GM18907 (cell line): Measurements from ENCODE around the gene SLFN12L.
"Not testable (repeated sequence)": the region's sequence is repeated elsewhere in the genome, so short reads cannot be mapped to it uniquely, and the experiment has no call there.

Experiments used
- ATAC-seq: cut with Tn5 transposase; IDR thresholded peaks from one replicate; pipeline ENCODE4 v1.9.1; 2021; ENCODE audit warnings: mild to moderate bottlenecking, moderate library complexity; ENCODE audit not compliant: unreplicated experiment

SLFN12L gene

DNA sequence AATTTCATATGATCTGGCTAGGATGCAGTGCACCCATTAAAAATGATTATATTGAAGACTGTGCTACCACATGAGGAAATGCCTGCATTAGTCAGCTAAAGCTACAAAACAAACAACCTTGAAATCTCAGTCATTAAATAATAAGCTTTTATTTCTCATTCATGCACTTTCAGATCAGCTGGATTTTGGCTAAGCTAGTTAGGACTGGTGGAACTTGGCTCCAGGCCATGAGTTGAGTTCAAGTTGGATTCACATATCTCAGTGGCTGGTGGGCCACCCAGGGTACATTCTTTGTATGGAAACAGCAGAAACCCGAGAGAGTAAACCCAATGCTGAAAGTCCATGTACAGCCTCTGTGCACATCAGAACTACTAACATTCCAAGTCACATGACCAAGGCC, 6.4 kb upstream of the SLFN12L start:
- ATAC-seq: no peak

DNA sequence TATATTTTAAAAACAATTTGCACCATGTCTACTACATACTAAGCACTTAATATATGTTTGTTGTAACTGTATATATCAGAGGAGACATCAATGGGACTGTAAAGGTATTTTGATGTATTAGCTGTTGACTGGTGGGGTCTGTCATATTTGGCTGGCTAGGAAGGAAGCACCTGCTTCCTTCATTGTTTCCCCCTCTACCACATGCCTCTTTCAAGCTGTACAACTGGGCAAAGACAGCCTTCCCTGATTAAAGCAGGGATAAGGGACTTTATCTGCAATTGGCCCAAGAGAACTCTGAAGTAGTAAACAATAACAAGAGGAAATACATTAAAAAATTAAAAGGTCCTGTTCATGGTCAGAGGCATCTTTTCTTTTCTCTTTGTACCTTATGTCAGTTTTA, 5.5 kb upstream of the SLFN12L start:
- no peak for ATAC-seq

DNA sequence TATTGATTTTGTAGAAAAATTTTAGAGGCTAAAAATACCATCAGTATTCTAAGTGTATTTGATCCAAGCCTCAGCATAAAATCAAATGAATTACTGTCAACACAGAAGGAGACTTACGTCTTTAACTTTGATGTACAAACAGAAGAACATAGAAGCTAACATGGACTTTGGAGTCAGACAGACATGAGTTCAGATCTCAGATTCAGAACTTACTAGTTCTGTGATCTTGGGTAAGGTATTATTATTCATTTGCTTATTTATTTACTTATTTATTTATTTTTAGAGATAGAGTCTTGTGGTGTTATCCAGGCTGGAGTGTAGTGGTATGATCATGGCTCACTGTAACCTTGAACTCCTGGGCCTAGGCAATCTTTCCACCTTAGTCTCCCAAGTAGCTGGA, 4.0 kb upstream of the SLFN12L start:
- ATAC-seq: no peak

DNA sequence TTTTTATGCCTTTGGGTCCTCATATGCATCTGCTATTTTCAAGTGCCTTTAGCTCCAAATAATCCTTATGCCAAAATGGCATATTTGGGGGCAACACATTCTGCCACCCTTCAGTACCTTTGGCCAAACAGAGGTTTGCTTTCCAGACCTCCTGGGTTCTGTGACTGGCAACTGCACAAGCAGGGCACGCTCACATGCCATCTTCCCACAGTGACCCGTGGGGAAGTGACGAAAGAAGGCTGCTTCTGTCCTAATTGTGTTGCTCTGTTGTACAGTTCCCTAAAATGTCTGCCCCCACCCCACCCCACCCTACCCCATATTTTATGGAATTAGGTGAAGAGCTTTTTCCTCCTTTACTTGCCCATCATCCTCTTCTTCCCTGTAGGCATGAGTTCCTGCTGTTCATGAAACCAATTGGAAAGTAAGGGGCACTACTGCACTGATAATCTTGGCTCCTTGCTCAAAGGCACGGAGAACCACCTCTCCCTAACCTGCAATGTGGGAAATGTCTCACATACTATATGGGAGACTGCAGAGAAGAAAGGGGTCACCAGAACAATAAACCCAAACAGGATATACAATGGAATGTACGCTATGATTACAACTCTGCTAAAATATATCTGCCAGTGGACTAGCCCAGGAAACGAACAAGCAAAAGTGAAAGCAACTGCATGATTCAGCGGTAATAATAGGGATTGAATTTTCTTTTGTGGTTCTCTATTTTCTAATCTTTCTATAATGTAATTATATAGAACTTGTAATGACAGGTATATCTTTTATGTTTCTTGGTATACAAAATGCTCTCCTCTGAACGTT, 3.3 kb upstream of the SLFN12L start:
- no peak for ATAC-seq

DNA sequence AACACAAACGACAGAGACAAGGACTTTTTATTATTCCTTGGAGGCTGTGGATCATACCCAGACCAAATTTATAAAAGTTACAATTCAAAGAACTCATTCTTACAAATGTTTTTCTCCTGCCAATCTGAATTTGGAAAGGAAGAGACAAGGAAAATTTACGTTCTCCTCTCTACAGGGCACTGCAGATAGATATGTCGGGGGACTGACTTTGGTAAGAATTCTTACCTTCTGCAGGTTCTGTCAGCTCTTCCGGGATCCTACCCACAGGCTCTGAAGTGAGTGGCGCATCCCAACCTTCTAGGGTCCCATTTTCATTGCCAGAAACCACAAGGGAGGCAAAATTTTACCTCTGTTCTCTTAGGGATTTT, 2.2 kb upstream of the SLFN12L start:
- ATAC-seq: no peak

DNA sequence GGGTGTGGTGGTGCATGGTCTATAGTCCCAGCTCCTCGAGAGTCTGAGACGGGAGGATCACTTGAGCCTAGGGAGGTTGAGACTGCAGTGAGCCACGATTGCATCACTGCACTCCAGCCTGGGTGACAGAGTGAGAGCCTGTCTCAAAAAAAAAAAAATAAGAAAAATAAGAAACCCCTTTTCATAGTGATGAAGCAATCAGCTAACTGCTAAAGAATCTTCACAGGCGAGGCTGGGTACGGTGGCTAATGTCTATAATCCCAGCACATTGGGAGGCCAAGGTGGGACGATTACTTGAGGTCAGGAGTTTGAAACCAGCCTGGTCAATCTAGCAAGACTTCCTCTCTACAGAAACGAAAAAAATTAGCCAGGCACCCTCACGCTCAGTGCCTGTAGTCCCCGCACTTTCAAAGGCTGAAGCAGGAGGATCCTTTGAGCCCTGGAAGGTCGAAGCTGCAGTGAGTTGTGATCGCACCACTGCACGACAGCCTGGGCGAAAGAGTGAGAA, 760 bp downstream of the SLFN12L start:
- ATAC-seq: no peak

DNA sequence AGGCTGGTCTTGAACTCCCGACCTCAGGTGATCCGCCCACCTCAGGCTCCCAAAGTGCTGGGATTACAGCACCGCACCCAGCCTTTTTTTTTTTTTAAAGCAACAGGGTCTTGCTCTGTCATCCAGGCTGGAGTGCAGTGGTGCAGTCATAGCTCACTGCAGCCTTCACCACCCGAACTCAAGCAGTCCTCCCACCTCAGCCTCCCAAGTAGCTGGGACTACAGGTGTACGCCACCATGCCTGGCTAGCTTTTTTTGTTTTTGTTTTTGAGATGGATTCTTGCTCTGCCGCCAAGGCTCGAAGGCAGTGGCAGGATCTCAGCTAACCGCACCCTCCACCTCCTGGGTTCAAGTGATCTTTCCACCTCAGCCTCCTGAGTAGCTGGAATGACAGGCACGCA, 2.1 kb downstream of the SLFN12L start:
- ATAC-seq: not testable (repeated sequence)

DNA sequence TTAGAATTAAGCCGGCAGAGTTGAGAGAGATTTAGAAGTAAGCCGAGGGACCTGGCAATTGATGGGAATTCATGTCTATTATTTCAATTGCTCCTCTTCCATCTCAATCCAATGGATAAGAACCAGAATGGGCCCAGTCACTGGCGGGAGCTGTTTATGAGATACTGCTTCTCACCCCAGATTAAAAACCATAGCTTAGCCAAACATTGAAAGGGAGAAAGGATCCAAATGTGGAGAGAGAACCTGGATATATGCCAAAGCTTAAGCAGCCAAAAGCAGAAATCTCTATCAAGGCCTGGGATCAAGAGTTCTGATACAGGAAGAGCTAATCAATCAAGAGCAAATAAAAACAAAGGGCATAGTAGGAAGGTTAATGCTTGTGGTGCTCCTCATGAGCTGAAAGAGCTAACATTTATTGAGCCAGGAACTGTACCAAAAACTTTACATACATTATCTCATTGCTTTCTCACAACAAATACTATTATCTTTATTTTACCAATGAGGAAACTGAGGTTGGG, 2.8 kb downstream of the SLFN12L start:
- no peak for ATAC-seq

DNA sequence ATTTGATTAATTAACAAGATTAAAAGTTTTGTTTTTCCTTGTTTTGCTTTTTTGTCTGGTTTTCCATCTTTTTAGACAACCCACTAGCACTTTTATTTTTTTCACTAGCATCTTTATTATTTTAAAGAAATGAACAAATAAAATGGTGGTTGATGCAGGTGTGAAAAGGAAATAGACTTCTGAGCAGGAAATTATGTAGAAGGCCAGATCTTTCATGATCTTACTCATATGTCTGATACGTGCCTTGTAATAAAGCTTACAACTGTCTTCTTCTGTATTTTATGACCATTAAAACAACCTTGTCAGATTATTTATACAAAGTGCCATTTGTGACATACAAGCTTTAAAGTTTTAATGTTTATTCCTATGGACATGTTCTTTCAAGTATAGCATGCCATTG, 6.3 kb downstream of the SLFN12L start:
- no peak for ATAC-seq

DNA sequence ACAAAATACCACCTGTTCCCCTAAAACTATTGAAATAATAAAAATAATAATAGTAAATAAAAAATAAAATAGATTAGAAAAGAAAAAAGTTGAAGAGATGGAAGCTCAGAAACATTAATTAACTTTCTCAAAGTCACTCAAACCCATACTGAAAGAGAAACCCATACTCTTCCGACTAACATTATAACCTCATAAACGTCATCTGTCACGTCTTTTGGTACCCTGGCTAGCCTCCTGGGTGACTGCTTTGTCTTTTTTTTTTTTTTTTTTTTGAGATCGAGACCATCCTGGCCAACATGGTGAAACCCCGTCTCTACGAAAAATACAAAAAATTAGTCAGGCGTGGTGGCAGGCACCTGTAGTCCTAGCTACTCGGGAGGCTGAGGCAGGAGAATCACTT, 7.6 kb downstream of the SLFN12L start:
- no peak for ATAC-seq

DNA sequence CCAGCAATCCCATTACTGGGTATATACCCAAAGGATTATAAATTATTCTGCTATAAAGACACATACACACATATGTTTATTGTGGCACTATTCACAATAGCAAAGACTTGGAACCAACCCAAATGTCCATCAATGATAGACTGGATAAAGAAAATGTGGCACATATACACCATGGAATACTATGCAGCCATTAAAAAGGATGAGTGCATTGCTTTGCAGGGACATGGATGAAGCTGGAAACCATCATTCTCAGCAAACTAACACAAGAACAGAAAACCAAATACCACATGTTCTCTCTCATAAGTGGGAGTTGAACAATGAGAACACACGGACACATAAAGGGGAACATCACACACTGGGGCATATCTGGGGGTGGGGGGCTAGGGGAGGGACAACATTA, 8.2 kb downstream of the SLFN12L start:
- not testable (repeated sequence) for ATAC-seq

DNA sequence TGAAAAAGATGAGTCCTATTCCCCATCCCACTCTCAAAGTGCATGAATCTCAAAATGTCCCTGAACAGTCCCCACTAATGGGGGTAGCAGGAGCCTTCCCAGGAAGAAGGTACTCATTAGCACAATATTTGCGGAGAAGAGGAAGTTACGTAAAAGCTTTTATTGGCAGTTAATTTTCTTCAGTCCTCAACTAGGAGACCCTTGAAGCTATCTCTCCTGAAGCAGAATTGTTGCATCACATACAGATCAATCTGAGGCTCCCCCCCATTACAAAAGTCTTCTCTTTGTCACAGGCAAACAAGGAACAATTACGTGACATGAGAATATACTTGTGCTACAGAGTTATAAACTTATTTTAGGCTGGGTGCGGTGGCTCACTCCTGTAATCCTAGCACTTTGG, 14.2 kb downstream of the SLFN12L start:
- ATAC-seq: no peak

DNA sequence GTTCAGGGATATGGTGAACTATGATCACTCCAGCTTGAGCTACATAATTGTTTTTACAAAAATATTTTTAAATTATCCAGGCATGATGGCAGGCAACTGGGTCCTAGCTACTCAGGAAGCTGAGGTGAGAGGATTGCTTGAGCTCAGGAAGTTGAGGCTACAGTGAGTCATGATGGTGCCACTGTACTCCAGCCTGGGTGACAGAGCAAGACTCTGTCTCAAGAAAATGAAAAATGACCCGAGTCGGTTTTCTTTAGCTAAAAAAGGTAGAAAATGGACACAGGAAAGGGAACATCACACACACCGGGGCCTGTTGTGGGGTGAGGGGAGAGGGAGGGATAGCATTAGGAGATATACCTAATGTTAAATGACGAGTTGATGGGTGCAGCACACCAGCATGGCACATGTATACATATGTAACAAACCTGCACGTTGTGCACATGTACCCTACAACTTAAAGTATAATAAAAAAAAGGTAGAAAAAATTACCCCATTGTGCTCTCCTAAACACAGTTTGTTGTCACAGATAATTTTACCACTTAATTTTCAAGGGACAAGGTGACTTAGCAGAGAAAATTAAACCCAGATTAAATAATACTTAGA, 15.7 kb downstream of the SLFN12L start:
- ATAC-seq: not testable (repeated sequence)

DNA sequence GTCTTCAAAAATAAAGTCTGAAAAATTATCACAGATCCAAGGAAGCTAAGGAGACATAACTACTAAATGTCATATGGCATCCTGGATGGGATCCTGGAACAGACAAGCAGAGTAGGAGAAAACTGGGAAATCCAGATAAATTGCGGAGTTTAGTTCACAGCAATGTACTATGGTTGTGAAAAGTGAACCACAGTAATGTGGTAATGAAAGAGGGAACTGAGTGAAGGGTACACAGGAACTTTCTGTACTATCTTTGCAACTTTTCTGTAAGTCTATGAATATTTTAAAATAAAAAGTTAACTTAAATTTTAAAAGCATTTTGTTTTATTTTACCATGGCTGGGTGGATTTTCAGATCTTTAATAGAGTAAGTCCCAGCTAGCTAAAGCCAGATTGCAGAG, 16.3 kb downstream of the SLFN12L start:
- ATAC-seq: no peak

DNA sequence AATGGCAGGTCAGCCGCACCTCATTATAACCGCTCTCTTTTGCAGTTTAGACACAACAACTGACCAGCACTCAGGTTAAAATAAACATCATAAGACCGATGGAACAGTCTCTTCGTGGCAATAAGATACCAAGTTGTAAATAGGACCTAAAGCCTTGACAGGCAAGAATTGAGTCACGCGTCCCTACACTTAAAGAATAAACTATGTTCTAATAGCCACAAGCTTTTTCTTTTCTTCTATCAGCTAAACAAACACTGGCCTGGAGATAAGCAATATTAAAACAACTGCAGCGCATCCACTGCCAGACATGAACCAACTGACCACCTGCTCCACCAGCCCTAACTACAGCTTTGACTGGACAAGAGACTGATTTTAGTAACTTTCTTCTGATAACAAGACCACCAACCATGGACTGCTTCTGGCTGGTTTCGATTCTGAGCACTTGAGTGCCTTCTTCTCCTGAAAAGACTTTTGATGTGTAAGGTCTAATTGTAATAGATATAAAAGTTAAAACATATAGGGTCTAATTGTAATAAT, 17.5 kb downstream of the SLFN12L start:
- ATAC-seq: no peak

DNA sequence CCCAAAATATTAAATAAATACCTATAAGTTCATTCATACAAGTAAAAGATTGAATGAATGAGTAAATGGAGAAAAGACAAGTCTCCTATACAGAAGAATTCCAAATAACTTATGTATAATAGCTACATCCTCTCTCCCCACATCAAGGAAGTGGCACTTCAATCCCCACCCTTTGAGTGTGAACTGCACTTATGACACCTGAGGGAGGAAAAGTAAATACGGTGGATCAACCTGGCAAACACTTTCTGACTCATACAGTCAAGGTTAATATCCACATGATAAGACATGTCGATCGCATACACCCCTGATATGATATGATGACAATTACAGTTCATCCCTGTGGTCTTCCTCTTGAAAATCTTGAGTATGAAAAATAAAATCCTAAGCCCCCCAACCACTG, 18.0 kb downstream of the SLFN12L start:
- ATAC-seq: no peak

DNA sequence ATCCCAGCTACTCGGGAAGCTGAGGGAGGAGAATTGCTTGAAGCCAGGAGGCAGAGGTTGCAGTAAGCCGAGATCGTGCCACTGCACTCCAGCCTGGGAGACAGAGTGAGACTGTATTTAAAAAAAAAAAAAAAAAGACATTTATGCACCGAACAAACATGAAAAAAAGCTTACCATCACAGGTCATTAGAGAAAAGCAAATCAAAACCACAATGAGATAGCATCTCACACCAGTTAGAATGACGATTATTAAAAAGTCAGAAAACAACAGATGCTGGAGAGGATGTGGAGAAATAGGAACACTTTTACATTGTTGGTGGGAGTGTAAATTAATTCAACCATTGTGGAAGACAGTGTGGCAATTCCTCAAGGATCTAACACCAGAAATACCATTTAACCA, 19.0 kb downstream of the SLFN12L start:
- ATAC-seq: not testable (repeated sequence)

DNA sequence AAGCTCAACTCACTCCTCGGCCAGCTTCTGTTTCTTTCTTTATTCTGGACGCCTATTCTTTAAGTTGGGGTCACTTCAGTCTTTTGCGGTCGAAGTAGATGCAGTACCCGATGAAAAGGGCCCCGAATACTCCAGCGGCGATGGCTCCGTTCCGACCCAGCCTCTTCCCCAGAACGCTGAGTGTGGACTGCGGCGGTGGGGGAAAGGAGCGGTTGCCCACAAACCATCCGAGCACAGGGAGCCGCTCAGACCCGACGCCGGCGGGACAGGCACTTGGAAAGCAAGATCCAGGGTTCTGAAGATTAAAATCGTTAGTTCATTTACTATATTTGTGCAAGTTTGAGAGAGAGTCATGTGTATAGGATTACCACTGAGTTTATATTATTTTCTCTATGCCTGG, 22.5 kb downstream of the SLFN12L start:
- ATAC-seq: no peak

DNA sequence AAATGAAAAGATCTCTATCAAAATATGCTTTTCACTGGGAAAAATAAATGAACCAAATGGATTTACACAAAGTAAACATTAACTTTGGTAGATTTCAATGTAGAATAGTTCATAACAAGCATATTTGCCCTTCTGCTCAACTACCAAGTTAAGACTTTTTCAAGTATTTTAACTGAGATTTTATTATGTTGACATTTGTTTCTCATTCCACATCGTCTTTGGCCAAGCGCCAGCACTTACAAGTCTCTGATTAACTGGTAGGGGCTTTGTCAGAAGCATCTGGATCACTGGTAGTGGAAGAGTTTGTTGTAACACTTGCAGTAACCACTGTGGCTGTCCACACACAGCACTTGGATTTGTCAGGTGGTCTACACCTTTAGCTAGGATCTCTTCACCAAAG, 22.9 kb downstream of the SLFN12L start:
- no peak for ATAC-seq

DNA sequence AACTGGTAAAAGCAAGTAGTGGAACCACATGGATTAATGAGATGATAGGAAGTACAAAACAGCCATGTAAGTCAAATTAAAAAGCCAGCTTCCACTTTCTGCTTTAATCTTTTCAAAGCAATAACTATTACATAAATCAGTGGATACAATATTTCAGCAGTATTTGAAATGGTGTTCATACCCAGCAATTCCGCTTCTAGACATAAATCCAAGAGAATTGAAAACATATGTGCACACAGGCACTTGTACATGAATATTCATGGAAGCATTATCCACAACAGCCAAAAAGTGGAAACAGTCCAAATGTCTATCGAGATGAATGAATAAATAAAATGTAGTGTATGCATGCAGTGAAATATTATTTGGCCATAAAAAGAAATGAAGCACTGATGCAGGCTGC, 27.4 kb downstream of the SLFN12L start:
- ATAC-seq: no peak

DNA sequence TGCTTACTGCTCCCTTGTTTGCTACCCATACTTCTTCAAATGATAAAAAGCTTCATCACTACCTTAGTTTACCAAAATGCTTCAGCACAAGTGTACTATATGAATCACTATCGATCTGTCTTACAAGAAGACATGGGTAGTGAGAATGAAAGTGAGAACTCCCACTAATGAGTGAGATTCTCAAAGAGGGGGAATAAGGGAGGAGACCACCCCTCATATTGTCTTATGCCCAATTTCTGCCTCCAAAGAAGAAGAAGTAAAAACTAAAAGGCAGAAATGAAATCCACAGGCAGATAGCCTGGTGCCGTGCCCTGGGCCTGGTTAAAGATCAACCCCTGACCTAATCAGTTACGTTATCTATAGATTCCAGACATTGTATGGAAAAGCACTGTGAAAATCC, 29.8 kb downstream of the SLFN12L start:
- ATAC-seq: not testable (repeated sequence)

DNA sequence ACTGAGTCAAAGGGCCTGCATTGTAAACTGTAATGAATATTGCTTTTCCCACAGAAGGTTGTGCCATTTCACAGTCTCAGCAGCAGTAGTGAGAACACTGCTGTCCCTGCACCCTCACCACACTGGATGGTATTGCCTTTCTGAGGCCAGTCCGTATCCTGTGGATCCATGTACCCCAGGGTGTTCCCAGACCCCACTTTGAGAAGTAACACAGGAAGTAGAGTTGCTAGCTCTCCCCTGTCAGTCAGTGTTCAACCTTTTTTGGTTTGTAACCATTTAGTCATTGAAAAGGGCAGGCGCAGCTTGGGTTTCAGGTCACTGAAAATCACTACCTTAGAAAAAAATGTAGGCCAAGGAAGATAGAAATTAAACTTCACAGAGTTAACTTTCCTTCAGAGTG, 37.9 kb downstream of the SLFN12L start:
- ATAC-seq: no peak
